Activated naive CD8-positive, alpha-beta T cell (primary cell): ENCODE data around the gene CCDC110.

ENCODE experiments used
- H3K27ac Mint-ChIP-seq: one replicate; pipeline ENCODE4 v1.8.0; 2021; ENCODE audit warnings: mixed read lengths
- H3K27me3 Mint-ChIP-seq: one replicate; pipeline ENCODE4 v1.8.0; 2021; ENCODE audit warnings: mixed read lengths
- H3K36me3 Mint-ChIP-seq: one replicate; pipeline ENCODE4 v1.8.0; 2021; ENCODE audit warnings: mixed read lengths
- H3K4me1 Mint-ChIP-seq: one replicate; pipeline ENCODE4 v1.8.0; 2021; ENCODE audit warnings: low read depth, mixed read lengths
- H3K4me3 Mint-ChIP-seq: one replicate; pipeline ENCODE4 v1.8.0; 2021; ENCODE audit warnings: mild to moderate bottlenecking, mixed read lengths
- H3K9me3 Mint-ChIP-seq: one replicate; pipeline ENCODE4 v1.8.0; 2021; ENCODE audit warnings: low read depth, mixed read lengths

The CCDC110 gene

GRCh38 chr4:185464183-185464582 is 7.3 kb downstream of the CCDC110 start:
- Mint-ChIP-seq H3K4me3 (no peak overlapping the region), H3K27ac (no peak overlapping the region), H3K36me3 (no peaks in the 10 kb centered on the region), H3K27me3 (no peaks in the 10 kb centered on the region), H3K4me1 (no peaks in the 10 kb centered on the region), H3K9me3 (no peaks in the 10 kb centered on the region)

DNA sequence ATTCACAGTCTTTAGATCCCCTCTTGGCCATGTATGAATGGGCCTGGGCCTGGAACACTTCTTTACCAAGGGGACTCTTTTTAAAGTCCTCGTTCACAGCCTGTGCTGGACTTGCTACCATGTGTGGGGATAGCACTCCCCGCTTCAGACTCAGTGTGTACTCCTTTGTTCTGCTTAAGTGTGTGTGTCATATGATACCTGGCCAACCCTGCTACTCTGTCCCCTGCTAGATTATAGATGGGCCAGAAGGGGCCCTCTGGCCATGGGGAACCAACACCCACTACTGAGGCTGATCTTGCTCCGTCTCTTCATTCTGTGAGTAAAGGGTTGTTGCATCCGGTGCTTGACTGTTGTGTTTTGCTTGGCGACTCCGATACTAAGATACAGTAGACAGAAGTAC is 8.0 kb downstream of the CCDC110 start:
- Mint-ChIP-seq H3K4me3 (no peak overlapping the region), H3K4me1 (no peaks in the 10 kb centered on the region), H3K27me3 (peaks cover under 1% of the 10 kb centered on the region), H3K36me3 (no peaks in the 10 kb centered on the region), H3K27ac (no peak overlapping the region), H3K9me3 (no peaks in the 10 kb centered on the region)

DNA sequence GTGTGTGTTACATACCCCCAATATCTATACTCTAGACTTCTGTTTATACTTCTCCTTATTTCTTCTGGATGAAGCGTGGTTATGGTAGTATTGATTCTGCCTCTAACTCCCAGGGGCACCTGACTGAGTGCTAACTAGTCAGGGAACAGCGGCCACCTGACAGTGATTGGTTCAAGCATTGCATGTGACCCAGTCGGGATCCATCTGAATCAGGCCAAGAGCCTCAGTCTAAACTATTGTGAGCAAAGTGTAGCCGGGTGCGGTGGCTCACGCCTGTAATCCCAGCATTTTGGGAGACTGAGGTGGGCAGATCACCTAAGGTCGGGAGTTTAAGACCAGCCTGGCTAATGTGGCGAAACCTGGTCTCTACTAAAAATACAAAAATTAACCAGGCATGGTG is 10.0 kb downstream of the CCDC110 start:
- no peaks in the 10 kb centered on the region for H3K36me3 Mint-ChIP-seq
- peaks cover 2% of the 10 kb centered on the region for H3K27me3 Mint-ChIP-seq
- H3K4me1 Mint-ChIP-seq: no peaks in the 10 kb centered on the region
- H3K4me3 Mint-ChIP-seq: no peak overlapping the region
- H3K9me3 Mint-ChIP-seq: no peaks in the 10 kb centered on the region
- no peak overlapping the region for H3K27ac Mint-ChIP-seq

- no peaks in the 10 kb centered on the region for H3K4me1 Mint-ChIP-seq
- peaks cover 2% of the 10 kb centered on the region for H3K27me3 Mint-ChIP-seq
- no peaks in the 10 kb centered on the region for H3K36me3 Mint-ChIP-seq
- no peaks in the 10 kb centered on the region for H3K9me3 Mint-ChIP-seq
- H3K4me3 Mint-ChIP-seq: no peak overlapping the region
- H3K27ac Mint-ChIP-seq: no peak overlapping the region
Measured at GRCh38 chr4:185457136-185457535, 14.4 kb downstream of the CCDC110 start.

GRCh38 chr4:185456131-185456530 is 15.4 kb downstream of the CCDC110 start:
- Mint-ChIP-seq H3K4me1 (no peaks in the 10 kb centered on the region), H3K9me3 (no peaks in the 10 kb centered on the region), H3K27ac (no peak overlapping the region), H3K4me3 (no peak overlapping the region), H3K27me3 (peaks cover 3% of the 10 kb centered on the region), H3K36me3 (no peaks in the 10 kb centered on the region)

DNA sequence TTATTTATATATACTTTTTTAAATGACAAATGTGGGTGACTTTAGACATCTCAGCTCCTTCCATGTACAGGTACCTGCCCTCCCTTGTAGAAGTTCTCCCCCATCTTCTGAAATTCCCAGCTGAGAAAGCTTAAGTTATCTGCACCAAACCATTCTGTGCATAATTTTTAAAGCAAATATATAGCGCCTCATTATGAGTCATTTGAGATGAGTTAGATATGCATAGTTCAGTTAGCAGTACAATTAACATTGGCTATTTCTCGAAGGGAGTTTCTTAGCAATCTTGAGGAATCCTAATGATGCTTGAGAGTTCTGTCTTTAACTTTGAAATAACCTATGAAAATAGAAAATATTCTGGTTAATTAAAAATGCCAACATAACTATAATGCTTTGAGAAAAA is 26.3 kb downstream of the CCDC110 start:
- Mint-ChIP-seq H3K4me1 (no peaks in the 10 kb centered on the region), H3K4me3 (no peak overlapping the region), H3K9me3 (no peaks in the 10 kb centered on the region), H3K36me3 (no peaks in the 10 kb centered on the region), H3K27me3 (peaks cover 1% of the 10 kb centered on the region), H3K27ac (no peak overlapping the region)

DNA sequence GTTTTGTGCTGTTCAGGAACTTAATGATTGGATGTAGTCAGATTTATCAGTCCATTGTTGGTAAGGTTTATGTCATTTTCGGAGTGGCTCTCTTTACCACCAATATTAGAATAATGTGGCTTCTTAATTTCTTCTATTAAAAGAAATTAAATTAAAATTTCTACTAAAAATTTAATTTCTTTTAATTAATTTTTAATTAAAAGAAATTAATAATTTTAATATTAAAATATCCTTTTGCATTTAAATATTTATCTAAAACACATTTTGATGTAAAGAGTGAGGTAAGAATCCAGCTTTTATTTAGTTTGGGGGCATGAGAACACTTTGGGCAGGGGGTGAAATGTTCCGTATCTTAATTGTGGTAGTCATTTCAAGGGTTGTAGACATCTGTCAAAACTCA is 30.1 kb downstream of the CCDC110 start:
- Mint-ChIP-seq H3K27ac (no peak overlapping the region), H3K36me3 (no peaks in the 10 kb centered on the region), H3K4me1 (no peaks in the 10 kb centered on the region), H3K27me3 (peaks cover 1% of the 10 kb centered on the region), H3K9me3 (no peaks in the 10 kb centered on the region), H3K4me3 (no peak overlapping the region)

GRCh38 chr4:185437809-185438208 is 33.7 kb downstream of the CCDC110 start:
- H3K36me3 Mint-ChIP-seq: no peaks in the 10 kb centered on the region
- no peaks in the 10 kb centered on the region for H3K9me3 Mint-ChIP-seq
- no peak overlapping the region for H3K4me3 Mint-ChIP-seq
- H3K27me3 Mint-ChIP-seq: peaks cover 2% of the 10 kb centered on the region
- H3K4me1 Mint-ChIP-seq: no peaks in the 10 kb centered on the region
- H3K27ac Mint-ChIP-seq: no peak overlapping the region

DNA sequence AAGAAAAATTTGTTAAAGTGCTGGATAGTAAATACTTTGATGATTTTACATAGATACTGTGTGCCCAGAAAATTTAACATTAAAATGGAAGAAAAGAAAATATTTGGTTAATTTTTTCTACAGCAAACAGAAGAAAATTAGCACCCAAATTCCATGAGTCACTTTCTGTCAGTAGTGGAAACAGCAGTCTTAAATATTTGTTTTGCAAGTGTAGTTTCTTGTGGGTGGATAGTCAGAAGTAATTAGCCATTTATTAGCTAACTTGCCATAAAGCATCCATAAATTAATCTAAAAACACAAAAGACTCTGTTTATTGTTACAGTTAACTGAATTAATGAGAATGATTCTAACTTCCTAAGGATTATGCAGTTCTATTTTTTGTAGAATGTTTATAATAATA is 36.1 kb downstream of the CCDC110 start:
- H3K9me3 Mint-ChIP-seq: no peaks in the 10 kb centered on the region

GRCh38 chr4:185429660-185430059 is 41.9 kb downstream of the CCDC110 start:
- H3K4me1 Mint-ChIP-seq: peaks cover 5% of the 10 kb centered on the region
- H3K27me3 Mint-ChIP-seq: peaks cover 3% of the 10 kb centered on the region
- H3K36me3 Mint-ChIP-seq: no peaks in the 10 kb centered on the region
- H3K9me3 Mint-ChIP-seq: no peaks in the 10 kb centered on the region
- H3K27ac Mint-ChIP-seq: no peak overlapping the region
- H3K4me3 Mint-ChIP-seq: no peak overlapping the region

More for the DNA sequence above, 36.1 kb downstream of the CCDC110 start:
- no peaks in the 10 kb centered on the region for H3K4me1 Mint-ChIP-seq
- no peak overlapping the region for H3K27ac Mint-ChIP-seq
- H3K36me3 Mint-ChIP-seq: no peaks in the 10 kb centered on the region
- H3K27me3 Mint-ChIP-seq: peaks cover 2% of the 10 kb centered on the region
- H3K4me3 Mint-ChIP-seq: no peak overlapping the region

GRCh38 chr4:185426960-185427688 is 44.4 kb downstream of the CCDC110 start:
- Mint-ChIP-seq H3K27me3 (peaks cover 2% of the 10 kb centered on the region), H3K9me3 (no peaks in the 10 kb centered on the region), H3K4me3 (peak overlapping the region; percentile 30), H3K4me1 (peaks cover 19% of the 10 kb centered on the region), H3K36me3 (peaks cover 2% of the 10 kb centered on the region), H3K27ac (no peak overlapping the region)

DNA sequence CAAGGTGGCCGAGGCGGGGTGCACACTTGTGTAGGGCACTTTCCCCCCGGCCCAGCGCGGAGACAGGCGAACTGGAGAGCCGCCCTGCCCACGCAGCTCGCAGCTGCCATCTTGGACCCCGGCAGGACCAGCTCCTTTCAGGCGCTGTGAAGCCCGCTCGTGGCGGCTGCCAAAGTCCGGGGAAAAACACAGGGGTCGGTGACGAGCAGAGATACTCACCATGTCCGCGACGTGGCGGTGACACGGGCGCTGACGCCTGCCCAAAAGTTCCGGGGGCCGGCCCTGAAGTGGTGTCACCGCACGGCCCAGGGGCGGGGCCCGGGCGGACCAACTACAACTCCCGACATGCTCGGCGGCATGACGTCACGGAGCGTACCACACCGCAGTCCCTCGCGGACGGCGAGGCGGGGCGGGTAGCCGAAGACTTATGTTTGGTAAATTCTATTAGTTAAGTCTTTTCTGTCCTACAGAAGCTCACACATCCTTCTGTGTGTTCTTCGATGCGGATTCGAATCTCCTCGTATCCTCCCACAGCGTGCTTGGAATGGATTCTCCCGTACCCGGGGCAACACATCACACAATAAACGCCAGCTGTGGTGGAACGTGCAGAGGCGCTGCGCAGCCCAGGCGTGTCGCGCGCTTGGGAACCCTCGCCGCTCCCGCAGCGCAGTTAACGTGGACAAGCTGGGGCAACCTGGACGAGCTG is 45.7 kb downstream of the CCDC110 start, which contains the start of gene UFSP2:
TSS of gene UFSP2 (minus strand) at position 318 of the 706 bp plus-strand sequence. CDS start at position 222, 96 bp downstream.
- Mint-ChIP-seq H3K27ac (peak within 1 kb of the TSS; percentile 99), H3K27me3 (peaks cover 2% of the 10 kb centered on the region), H3K36me3 (peaks cover 10% of the 10 kb centered on the region), H3K4me1 (peaks cover 29% of the 10 kb centered on the region), H3K4me3 (peak within 1 kb of the TSS; percentile 91), H3K9me3 (no peaks in the 10 kb centered on the region)

DNA sequence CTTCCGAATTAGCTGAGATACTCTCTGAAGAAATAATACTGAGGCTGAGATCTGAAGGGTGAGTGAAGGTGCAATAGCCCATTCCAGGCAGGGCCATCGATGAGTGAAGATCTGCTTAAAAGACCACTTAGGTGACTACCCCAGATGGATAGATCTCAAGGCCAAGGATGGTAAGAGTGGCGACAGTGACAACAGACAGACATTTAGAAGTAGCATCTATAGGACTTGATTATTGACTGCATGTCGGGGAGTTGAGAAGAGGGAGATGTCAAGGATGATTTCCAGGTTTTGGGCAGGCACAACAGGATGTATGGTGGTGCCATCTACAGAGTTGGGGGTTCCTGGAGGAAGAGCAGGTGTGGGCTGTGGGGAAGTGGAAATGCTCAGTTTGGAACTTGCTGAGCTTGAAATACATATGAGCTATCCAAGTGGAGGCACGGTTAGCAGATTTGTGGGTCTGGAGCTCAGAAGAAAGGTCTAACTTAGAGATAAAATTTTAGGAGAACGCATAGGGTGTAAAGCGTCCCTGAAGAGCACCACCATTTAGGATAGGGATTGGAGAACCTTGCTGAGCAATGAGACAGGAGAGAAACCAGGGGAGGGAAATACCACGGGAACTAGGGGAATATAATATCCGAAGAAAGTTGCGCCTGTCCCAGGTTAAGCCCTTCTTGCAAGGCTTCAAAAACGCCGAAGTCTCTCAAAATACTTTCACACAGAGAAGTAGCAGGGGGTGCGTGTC is 46.5 kb downstream of the CCDC110 start:
- peaks cover 29% of the 10 kb centered on the region for H3K4me1 Mint-ChIP-seq
- peak overlapping the region; percentile 99 for H3K27ac Mint-ChIP-seq

GRCh38 chr4:185421366-185422124 is 50.0 kb downstream of the CCDC110 start:
- H3K4me1 Mint-ChIP-seq: peaks cover 29% of the 10 kb centered on the region
- H3K4me3 Mint-ChIP-seq: no peak overlapping the region
- H3K27ac Mint-ChIP-seq: no peak overlapping the region
- no peaks in the 10 kb centered on the region for H3K9me3 Mint-ChIP-seq
- peaks cover 20% of the 10 kb centered on the region for H3K36me3 Mint-ChIP-seq
- no peaks in the 10 kb centered on the region for H3K27me3 Mint-ChIP-seq

More for the DNA sequence above, 46.5 kb downstream of the CCDC110 start:
- Mint-ChIP-seq H3K9me3 (no peaks in the 10 kb centered on the region), H3K36me3 (peaks cover 10% of the 10 kb centered on the region), H3K4me3 (peak overlapping the region; percentile 91), H3K27me3 (peaks cover 2% of the 10 kb centered on the region)
